Mesodermal cell (in vitro differentiated cells): Measurements from ENCODE around the gene SFRP5.

Experiments
- H3K27ac ChIP-seq: 2 replicates; pipeline ENCODE4 v1.7.0; 2013; ENCODE audit warnings: mild to moderate bottlenecking, low read depth, low read length, moderate library complexity; ENCODE audit not compliant: severe bottlenecking
- H3K36me3 ChIP-seq: 2 replicates; pipeline ENCODE4 v1.7.1; 2013; ENCODE audit warnings: mild to moderate bottlenecking, low read length, moderate library complexity; ENCODE audit not compliant: control insufficient read depth, insufficient read depth
- H3K4me1 ChIP-seq: one replicate; pipeline ENCODE4 v1.7.1; 2013; ENCODE audit warnings: mild to moderate bottlenecking, low read length; ENCODE audit not compliant: insufficient read depth, control insufficient read depth, poor library complexity, severe bottlenecking
- H3K4me3 ChIP-seq: 2 replicates; pipeline ENCODE4 v1.7.0; 2013; ENCODE audit warnings: low read length, control low read depth, mild to moderate bottlenecking; ENCODE audit not compliant: insufficient read depth, poor library complexity, severe bottlenecking; ENCODE audit errors: extremely low read depth
- H3K9me3 ChIP-seq: 2 replicates; pipeline ENCODE4 v1.7.1; 2013; ENCODE audit warnings: mild to moderate bottlenecking, low read length, moderate library complexity; ENCODE audit not compliant: control insufficient read depth
- WGBS, 2 experiments: methylation state at CpG; one replicate each; pipeline ENCODE4 v1.1.5; 2013; ENCODE audit warnings: missing lambda C conversion rate in 2 of 2; ENCODE audit not compliant: insufficient coverage in 2 of 2; 5-methylcytosine and 5-hydroxymethylcytosine counted together

Gene SFRP5

GRCh38 chr10:97721871-97722780 is 49.7 kb downstream of the SFRP5 start:
- Histone ChIP-seq H3K4me3 (no peak overlapping the region), H3K36me3 (peaks cover 27% of the 10 kb centered on the region), H3K4me1 (peaks cover 11% of the 10 kb centered on the region), H3K27ac (no peak overlapping the region), H3K9me3 (no peaks in the 10 kb centered on the region)
- WGBS, 2 experiments, result 98 to 100% methylated on average over 5 to 8 of the region's 12 CpGs

GRCh38 chr10:97719602-97720001 is 52.2 kb downstream of the SFRP5 start:
- H3K27ac ChIP-seq, result no peak overlapping the region
- no peak overlapping the region for H3K4me3 ChIP-seq
- WGBS, 2 experiments, result 88 to 100% methylated on average over 1 of the region's 2 CpGs
- H3K36me3 ChIP-seq, result peaks cover 40% of the 10 kb centered on the region
- peaks cover 22% of the 10 kb centered on the region for H3K4me1 ChIP-seq
- H3K9me3 ChIP-seq, result no peaks in the 10 kb centered on the region

- H3K9me3 ChIP-seq, result no peaks in the 10 kb centered on the region
- H3K36me3 ChIP-seq, result peaks cover 40% of the 10 kb centered on the region
- no peak overlapping the region for H3K4me3 ChIP-seq
- peaks cover 22% of the 10 kb centered on the region for H3K4me1 ChIP-seq
- WGBS, 2 experiments, result 86 to 91% methylated on average over 3 of the region's 8 CpGs
- H3K27ac ChIP-seq, result peak overlapping the region; percentile 74
These were observed 53.1 kb downstream of the SFRP5 start for GRCh38 chr10:97718659-97719142.

GRCh38 chr10:97718178-97718577 is 53.6 kb downstream of the SFRP5 start:
- H3K4me1 ChIP-seq, result peaks cover 24% of the 10 kb centered on the region
- 94 to 95% methylated on average over 4 to 5 of the region's 6 CpGs for WGBS, 2 experiments
- peak overlapping the region; percentile 74 for H3K27ac ChIP-seq
- peaks cover 40% of the 10 kb centered on the region for H3K36me3 ChIP-seq
- H3K9me3 ChIP-seq, result no peaks in the 10 kb centered on the region
- H3K4me3 ChIP-seq, result no peak overlapping the region

GRCh38 chr10:97717627-97718026 is 54.2 kb downstream of the SFRP5 start:
- Histone ChIP-seq H3K27ac (peak overlapping the region; percentile 74), H3K9me3 (no peaks in the 10 kb centered on the region), H3K4me3 (no peak overlapping the region), H3K36me3 (peaks cover 40% of the 10 kb centered on the region), H3K4me1 (peaks cover 29% of the 10 kb centered on the region)
- WGBS, 2 experiments, result 92 to 99% methylated on average over 6 to 7 of the region's 7 CpGs
